ENCODE measurements around the gene LYRM4. TPM values are rescaled to one million over a fixed set of nuclear protein-coding genes. Genes with fewer than 3 reads are reported as not detected.

Gene LYRM4
- total and polyA plus RNA-seq, 4 donors: 17.9 to 28.7 (median 21.1) TPM

DNA sequence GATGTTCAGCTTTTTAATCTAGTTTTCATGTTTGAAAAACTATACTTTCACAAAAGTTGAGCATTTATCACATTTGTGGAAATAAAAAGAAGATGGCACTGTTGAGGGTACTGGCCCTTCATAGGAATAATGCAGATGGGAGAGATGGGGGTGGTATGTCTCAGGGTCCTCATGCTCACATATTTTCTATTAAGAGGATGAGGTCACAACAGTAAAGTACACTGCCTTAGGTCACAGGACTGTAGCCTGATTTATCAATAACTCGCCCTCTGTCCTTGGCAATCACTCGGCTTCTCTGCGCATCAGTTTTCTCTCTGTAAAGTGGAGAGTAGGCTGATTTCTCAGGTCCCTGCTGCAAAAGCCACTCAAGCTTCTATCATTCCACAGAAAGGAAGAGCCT, 119.7 kb downstream of the LYRM4 start:
- Histone ChIP-seq H3K27ac (ENCODE audit: low read depth in 1 of 2, low read length in 2 of 2) (no peak overlapping the region), H3K9me3 (ENCODE audit: control insufficient read depth, low read length) (no peaks in the 10 kb centered on the region), H3K4me3 (ENCODE audit: low read length in 2 of 2) (no peak overlapping the region), H3K27me3 (ENCODE audit: control insufficient read depth in 1 of 2, insufficient read depth in 2 of 2, low read length in 1 of 2) (no peaks in the 10 kb centered on the region), H3K36me3 (ENCODE audit: control insufficient read depth in 1 of 2, insufficient read depth in 2 of 2, low read length in 1 of 2) (no peaks in the 10 kb centered on the region), H3K4me1 (ENCODE audit: control insufficient read depth in 1 of 2, insufficient read depth in 2 of 2, low read length in 2 of 2) (no peaks in the 10 kb centered on the region)
- WGBS, 2 donors: 94 to 99% methylated on average over 3 of the region's 3 CpGs
- intact Hi-C loops (cut with DNase I): loop anchor here (10.0 kb wide), 2 partner anchors 254 to 1404 kb away; no protein-coding TSS in a partner anchor
- DNase-seq (no peak), ATAC-seq (ENCODE audit: low FRiP score) (no peak)

DNA sequence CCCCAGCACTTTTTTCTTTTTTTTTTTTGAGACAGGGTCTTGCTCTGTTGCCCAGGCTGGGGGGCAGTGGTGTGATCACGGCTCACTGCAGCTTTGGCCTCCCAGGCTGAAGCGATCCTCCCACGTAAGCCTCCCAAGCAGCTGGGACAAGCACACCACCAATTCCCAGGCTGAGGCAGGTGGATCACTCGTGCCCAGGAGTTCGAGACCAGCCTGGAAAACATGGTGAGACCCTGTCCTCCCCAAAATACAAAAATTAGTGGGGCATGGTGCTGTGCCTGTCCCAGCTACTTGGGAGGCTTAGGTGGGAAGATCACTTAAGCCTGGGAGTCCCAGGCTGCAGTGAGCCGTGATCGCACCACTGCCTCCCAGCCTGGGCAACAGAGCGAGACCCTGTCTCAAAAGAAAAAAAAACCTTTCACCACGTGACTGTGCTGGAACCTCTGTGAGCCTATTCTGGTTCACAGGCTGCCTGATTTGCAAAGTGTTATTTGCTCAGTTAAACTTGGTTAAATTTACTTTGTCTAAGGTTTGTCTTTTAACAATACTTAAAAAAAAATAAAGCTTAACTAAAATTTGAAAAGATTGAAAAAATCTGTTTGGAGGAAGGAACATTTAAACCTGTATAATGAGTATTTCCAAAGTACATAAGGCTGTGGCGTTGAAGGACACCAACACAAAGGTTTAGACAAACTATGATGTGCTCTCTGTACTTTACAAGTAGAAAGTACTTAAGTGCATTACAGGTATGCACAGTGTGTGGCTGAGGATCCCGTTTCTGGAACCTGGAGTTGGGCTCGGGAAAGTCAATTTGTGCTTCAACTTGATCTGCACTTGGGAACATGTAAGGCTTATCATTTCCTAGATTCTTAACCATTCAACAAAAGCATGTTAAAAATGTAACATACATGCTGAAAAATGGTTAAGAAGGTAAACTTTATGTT, 120.7 kb downstream of the LYRM4 start:
- DNase-seq: no peak
- 89 to 91% methylated on average over 12 of the region's 12 CpGs for WGBS, 2 donors

DNA sequence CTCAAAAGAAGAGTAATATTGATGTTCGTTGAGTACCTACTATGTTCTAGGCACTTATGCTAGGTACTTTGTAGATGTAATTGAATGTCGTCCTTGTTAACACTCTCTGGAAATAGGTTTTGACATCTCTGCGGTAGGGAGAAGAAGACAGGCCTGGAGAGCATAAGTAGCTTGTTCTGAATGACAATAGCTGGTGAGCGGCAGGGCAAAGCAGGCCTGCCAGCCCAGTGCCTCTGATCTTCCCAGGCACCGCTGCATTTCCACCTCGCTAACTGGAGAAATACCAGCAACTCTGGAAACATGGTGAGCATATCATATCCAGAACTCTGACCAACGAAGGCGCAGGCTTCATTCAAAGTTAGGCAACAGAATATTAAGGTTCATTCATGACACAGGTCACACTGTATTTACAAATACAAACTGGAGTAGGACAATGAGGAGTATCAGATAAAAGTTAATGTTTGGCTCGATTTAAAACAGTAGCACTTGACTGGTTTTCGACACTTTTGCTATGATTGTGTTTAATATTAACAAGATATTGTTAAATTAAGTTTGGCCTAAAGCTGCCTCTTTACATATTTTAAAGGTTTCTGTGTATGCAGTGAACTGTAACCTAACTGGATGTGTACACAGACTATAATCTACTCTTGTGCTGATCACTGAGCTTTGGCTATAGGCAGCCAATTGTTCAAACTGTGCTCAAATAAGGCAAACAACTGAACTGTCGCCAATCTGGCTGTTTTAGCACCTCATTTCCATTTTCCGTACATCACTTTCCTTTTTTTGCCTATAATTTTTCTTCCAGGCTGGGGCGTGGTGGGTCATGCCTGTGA, 121.5 kb downstream of the LYRM4 start:
- WGBS, 2 donors: 87 to 89% methylated on average over 13 of the region's 13 CpGs
- Histone ChIP-seq H3K27me3 (ENCODE audit: control insufficient read depth in 1 of 2, insufficient read depth in 2 of 2, low read length in 1 of 2) (no peaks in the 10 kb centered on the region), H3K27ac (ENCODE audit: low read depth in 1 of 2, low read length in 2 of 2) (no peak overlapping the region), H3K36me3 (ENCODE audit: control insufficient read depth in 1 of 2, insufficient read depth in 2 of 2, low read length in 1 of 2) (no peaks in the 10 kb centered on the region), H3K4me3 (ENCODE audit: low read length in 2 of 2) (no peak overlapping the region), H3K9me3 (ENCODE audit: control insufficient read depth, low read length) (no peaks in the 10 kb centered on the region), H3K4me1 (ENCODE audit: control insufficient read depth in 1 of 2, insufficient read depth in 2 of 2, low read length in 2 of 2) (no peaks in the 10 kb centered on the region)
- no peak for ATAC-seq (ENCODE audit: low FRiP score)
- intact Hi-C loops (cut with DNase I): no loop called here
- DNase-seq: no peak

More for the DNA sequence above, 120.7 kb downstream of the LYRM4 start:
- no peaks in the 10 kb centered on the region for H3K9me3 ChIP-seq (ENCODE audit: control insufficient read depth, low read length)
- intact Hi-C loops (cut with DNase I): loop anchor here (10.0 kb wide), 2 partner anchors 255 to 1405 kb away; no protein-coding TSS in a partner anchor
- ATAC-seq (ENCODE audit: low FRiP score): no peak
- no peak overlapping the region for H3K27ac ChIP-seq (ENCODE audit: low read depth in 1 of 2, low read length in 2 of 2)
- no peaks in the 10 kb centered on the region for H3K27me3 ChIP-seq (ENCODE audit: control insufficient read depth in 1 of 2, insufficient read depth in 2 of 2, low read length in 1 of 2)
- H3K36me3 ChIP-seq (ENCODE audit: control insufficient read depth in 1 of 2, insufficient read depth in 2 of 2, low read length in 1 of 2): no peaks in the 10 kb centered on the region
- H3K4me3 ChIP-seq (ENCODE audit: low read length in 2 of 2): no peak overlapping the region
- no peaks in the 10 kb centered on the region for H3K4me1 ChIP-seq (ENCODE audit: control insufficient read depth in 1 of 2, insufficient read depth in 2 of 2, low read length in 2 of 2)

DNA sequence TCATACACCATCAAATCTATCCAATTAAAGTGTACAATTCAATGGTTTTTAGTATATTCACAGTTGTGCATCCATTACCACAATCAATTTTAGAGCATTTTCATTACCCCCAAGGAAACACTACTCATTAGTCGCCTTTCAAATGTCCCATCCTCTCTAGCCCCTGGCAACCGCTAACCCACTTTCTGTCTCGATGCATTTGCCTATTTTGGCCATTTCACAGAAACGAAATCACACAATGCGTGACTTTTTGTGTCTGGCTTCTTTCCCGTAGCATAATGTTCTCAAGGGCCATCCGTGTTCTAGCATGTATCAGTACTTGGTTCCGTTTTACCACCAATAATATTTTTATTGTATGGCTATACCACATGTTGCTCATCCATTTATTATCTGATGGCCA, 123.9 kb downstream of the LYRM4 start:
- 90 to 95% methylated on average over 8 of the region's 8 CpGs for WGBS, 2 donors
- no peak overlapping the region for H3K4me3 ChIP-seq (ENCODE audit: low read length in 2 of 2)
- H3K36me3 ChIP-seq (ENCODE audit: control insufficient read depth in 1 of 2, insufficient read depth in 2 of 2, low read length in 1 of 2): no peaks in the 10 kb centered on the region
- no peak overlapping the region for H3K27ac ChIP-seq (ENCODE audit: low read depth in 1 of 2, low read length in 2 of 2)
- intact Hi-C loops (cut with DNase I): no loop called here
- H3K9me3 ChIP-seq (ENCODE audit: control insufficient read depth, low read length): no peaks in the 10 kb centered on the region
- no peak for ATAC-seq (ENCODE audit: low FRiP score)
- H3K4me1 ChIP-seq (ENCODE audit: control insufficient read depth in 1 of 2, insufficient read depth in 2 of 2, low read length in 2 of 2): no peaks in the 10 kb centered on the region
- no peaks in the 10 kb centered on the region for H3K27me3 ChIP-seq (ENCODE audit: control insufficient read depth in 1 of 2, insufficient read depth in 2 of 2, low read length in 1 of 2)
- no peak for DNase-seq

DNA sequence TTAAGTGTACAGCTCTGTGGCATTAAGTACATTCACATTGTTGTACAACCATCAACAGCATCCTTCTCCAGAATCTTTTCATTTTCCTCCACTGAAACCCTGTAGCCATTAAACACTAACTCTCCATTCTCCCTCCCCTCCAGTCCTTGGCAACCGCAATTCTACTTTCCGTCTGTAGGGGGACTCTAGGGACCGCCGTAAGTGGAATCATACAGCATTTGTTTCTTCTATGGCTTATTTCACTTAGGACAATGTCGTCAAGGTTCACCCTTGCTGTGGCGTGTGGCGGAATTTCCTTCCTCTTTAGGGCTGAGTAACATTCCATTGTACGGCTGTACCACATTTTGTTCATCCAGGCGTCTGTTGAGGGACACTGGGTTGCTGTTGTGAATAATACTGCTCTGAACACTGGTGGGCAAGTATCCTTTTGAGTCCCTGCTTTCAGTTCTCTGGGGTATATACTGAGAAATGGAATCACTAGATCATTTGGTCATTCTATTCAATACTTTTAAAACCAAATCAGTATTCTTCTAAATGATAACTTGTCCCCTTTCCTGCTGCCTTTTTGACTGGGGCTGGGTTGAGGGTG, 124.9 kb downstream of the LYRM4 start:
- no peaks in the 10 kb centered on the region for H3K9me3 ChIP-seq (ENCODE audit: control insufficient read depth, low read length)

DNA sequence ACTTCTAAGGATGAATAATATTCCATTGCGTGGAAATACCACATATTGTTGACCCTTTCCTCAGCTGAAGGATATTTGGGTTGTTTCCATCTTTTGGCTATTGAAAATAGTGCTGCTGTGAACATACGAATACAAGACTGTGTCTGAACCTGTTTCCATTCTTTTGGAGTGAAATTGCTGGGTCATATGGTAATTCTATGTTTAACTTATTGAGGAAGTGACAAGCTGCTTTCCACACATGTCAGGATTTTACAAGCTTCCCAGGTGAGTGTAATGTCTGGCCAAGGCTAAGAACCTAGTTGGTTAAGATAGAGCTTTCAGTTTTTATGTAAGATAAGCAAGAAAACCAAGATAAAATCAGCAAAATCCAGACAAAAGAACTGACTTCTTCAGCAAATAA, 126.8 kb downstream of the LYRM4 start:
- Histone ChIP-seq H3K4me1 (ENCODE audit: control insufficient read depth in 1 of 2, insufficient read depth in 2 of 2, low read length in 2 of 2) (no peaks in the 10 kb centered on the region), H3K27me3 (ENCODE audit: control insufficient read depth in 1 of 2, insufficient read depth in 2 of 2, low read length in 1 of 2) (no peaks in the 10 kb centered on the region), H3K4me3 (ENCODE audit: low read length in 2 of 2) (no peak overlapping the region), H3K9me3 (ENCODE audit: control insufficient read depth, low read length) (no peaks in the 10 kb centered on the region), H3K27ac (ENCODE audit: low read depth in 1 of 2, low read length in 2 of 2) (no peak overlapping the region), H3K36me3 (ENCODE audit: control insufficient read depth in 1 of 2, insufficient read depth in 2 of 2, low read length in 1 of 2) (no peaks in the 10 kb centered on the region)
- no peak for DNase-seq
- WGBS, 2 donors: 91 to 95% methylated on average over 2 of the region's 2 CpGs
- intact Hi-C loops (cut with DNase I): no loop called here
- ATAC-seq (ENCODE audit: low FRiP score): no peak

More for the DNA sequence above, 124.9 kb downstream of the LYRM4 start:
- Histone ChIP-seq H3K36me3 (ENCODE audit: control insufficient read depth in 1 of 2, insufficient read depth in 2 of 2, low read length in 1 of 2) (no peaks in the 10 kb centered on the region), H3K4me1 (ENCODE audit: control insufficient read depth in 1 of 2, insufficient read depth in 2 of 2, low read length in 2 of 2) (no peaks in the 10 kb centered on the region), H3K27me3 (ENCODE audit: control insufficient read depth in 1 of 2, insufficient read depth in 2 of 2, low read length in 1 of 2) (no peaks in the 10 kb centered on the region), H3K27ac (ENCODE audit: low read depth in 1 of 2, low read length in 2 of 2) (no peak overlapping the region), H3K4me3 (ENCODE audit: low read length in 2 of 2) (no peak overlapping the region)
- no peak for ATAC-seq (ENCODE audit: low FRiP score)
- no peak for DNase-seq
- intact Hi-C loops (cut with DNase I): no loop called here
- WGBS, 2 donors: 62% methylated on average over 9 of the region's 9 CpGs

DNA sequence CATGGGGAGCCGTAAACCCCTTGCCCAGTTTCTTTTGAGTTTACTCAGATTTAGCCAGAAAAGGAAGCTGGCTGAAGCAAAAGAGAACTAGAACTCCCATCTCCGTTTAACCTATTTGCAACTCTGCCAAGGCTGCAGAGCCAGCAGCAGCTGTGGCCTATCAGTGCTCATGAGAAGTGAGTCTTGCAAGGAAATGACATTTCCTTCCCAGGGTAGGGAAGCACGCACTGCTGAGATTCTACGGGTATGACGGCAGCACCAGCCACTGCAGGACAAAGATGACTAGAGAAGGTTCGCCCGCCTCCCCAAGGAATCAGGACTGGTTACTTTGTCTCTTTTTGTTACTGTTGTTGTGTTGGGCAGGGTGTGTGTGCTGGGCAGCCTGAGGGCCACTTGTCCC, 128.0 kb downstream of the LYRM4 start:
- intact Hi-C loops (cut with DNase I): no loop called here
- Histone ChIP-seq H3K9me3 (ENCODE audit: control insufficient read depth, low read length) (no peaks in the 10 kb centered on the region), H3K27ac (ENCODE audit: low read depth in 1 of 2, low read length in 2 of 2) (no peak overlapping the region), H3K36me3 (ENCODE audit: control insufficient read depth in 1 of 2, insufficient read depth in 2 of 2, low read length in 1 of 2) (no peaks in the 10 kb centered on the region), H3K4me3 (ENCODE audit: low read length in 2 of 2) (no peak overlapping the region), H3K4me1 (ENCODE audit: control insufficient read depth in 1 of 2, insufficient read depth in 2 of 2, low read length in 2 of 2) (no peaks in the 10 kb centered on the region), H3K27me3 (ENCODE audit: control insufficient read depth in 1 of 2, insufficient read depth in 2 of 2, low read length in 1 of 2) (no peaks in the 10 kb centered on the region)
- ATAC-seq (ENCODE audit: low FRiP score) (peak; percentile 88), DNase-seq (peak in 1 of 2 donors; percentile 79)
- 22 to 32% methylated on average over 7 of the region's 7 CpGs for WGBS, 2 donors

DNA sequence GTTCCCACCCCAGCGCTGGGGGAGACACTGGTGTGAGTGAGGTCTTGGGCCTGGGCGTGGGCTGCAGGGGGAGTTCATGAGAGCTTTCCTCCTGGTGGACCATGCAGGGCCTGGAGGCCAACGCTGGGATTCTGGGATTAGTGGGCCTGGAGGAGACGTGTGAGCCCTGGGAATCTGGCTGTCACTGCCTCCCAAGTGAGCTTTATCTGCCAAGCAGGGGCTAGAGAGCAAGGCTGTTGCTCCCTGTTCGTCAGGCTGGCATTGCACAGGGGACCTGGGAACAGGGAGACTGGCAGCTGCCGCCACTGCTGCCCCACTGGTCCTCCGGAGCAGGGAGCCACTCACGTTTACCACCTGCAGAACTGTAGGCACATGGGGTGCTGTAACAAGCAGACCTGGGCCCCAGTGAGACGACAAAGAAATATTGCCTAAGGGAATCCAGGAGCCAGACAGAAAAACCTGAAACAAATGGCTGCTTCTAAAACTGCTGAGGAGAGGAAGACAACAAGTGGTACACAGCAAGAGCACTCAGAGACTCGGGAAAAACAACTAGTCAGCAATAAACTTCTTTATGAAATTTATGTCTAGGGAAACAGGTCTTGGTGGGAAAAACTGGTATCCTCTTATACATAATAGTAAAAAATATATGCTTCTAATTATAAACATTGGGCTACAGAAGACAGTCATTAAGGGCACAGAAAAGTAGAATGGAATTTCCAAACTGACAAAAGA, 130.4 kb downstream of the LYRM4 start:
- 84 to 89% methylated on average over 10 of the region's 10 CpGs for WGBS, 2 donors
- Histone ChIP-seq H3K4me3 (ENCODE audit: low read length in 2 of 2) (no peak overlapping the region), H3K27me3 (ENCODE audit: control insufficient read depth in 1 of 2, insufficient read depth in 2 of 2, low read length in 1 of 2) (no peaks in the 10 kb centered on the region), H3K27ac (ENCODE audit: low read depth in 1 of 2, low read length in 2 of 2) (no peak overlapping the region), H3K9me3 (ENCODE audit: control insufficient read depth, low read length) (no peaks in the 10 kb centered on the region), H3K4me1 (ENCODE audit: control insufficient read depth in 1 of 2, insufficient read depth in 2 of 2, low read length in 2 of 2) (no peaks in the 10 kb centered on the region), H3K36me3 (ENCODE audit: control insufficient read depth in 1 of 2, insufficient read depth in 2 of 2, low read length in 1 of 2) (no peaks in the 10 kb centered on the region)
- no peak for ATAC-seq (ENCODE audit: low FRiP score)
- no peak for DNase-seq
- intact Hi-C loops (cut with DNase I): no loop called here
